ENCODE results near the gene OR5B3.

DNA sequence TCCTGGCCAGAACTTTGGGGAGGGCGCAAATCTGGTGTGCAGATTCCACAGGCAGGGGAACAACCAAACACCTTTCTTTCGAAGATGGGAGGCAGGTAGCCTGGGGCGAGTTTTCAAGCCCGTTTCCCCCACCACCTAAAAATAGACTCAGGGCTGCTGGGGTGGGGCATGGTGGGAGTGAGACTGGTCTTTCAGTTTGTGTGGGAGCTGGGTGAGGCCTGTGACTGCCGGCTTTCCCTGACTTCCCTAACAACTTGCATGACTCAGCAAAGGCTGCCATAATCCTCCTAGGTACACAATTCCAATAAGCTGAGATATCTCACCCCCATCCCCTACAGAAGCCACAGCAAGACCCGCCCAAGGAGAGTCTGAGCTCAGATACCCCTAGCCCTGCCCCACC lies 39.6 kb upstream of the OR5B3 start:
- no peak for TF ChIP-seq EP300 (IDR thresholded peaks at IDR 0.05)
- TF ChIP-seq, protein P1, sequence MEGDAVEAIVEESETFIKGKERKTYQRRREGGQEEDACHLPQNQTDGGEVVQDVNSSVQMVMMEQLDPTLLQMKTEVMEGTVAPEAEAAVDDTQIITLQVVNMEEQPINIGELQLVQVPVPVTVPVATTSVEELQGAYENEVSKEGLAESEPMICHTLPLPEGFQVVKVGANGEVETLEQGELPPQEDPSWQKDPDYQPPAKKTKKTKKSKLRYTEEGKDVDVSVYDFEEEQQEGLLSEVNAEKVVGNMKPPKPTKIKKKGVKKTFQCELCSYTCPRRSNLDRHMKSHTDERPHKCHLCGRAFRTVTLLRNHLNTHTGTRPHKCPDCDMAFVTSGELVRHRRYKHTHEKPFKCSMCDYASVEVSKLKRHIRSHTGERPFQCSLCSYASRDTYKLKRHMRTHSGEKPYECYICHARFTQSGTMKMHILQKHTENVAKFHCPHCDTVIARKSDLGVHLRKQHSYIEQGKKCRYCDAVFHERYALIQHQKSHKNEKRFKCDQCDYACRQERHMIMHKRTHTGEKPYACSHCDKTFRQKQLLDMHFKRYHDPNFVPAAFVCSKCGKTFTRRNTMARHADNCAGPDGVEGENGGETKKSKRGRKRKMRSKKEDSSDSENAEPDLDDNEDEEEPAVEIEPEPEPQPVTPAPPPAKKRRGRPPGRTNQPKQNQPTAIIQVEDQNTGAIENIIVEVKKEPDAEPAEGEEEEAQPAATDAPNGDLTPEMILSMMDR (IDR thresholded peaks at IDR 0.05): no peak

Measured in upper lobe of left lung (tissue), 4 donors.